Kidney (tissue), 14 donors: ENCODE data around the gene SPTLC1. TPM values are rescaled to one million over a fixed set of nuclear protein-coding genes. Genes with fewer than 3 reads are reported as not detected.
"Not testable (repeated sequence)": the region's sequence is repeated elsewhere in the genome, so short reads cannot be mapped to it uniquely, and the experiment has no call there.

Experiments used
- DNase-seq, 5 donors: peaks; one replicate each; pipeline ENCODE4 v3.0.0-alpha.2; 2013 to 2020
- FAIRE-seq: peaks from 2 replicates; lab custom pipeline; 2012; peaks lifted over from hg19 to GRCh38; lab: Jason Lieb, UNC
- H3K27ac ChIP-seq, 2 donors: one replicate each; pipeline ENCODE4 v1.7.0; 2013; ENCODE audit warnings: low read depth in 2 of 2, low read length in 2 of 2, inconsistent platforms in 1 of 2
- H3K27me3 ChIP-seq: one replicate; pipeline ENCODE4 v1.7.1; 2013; ENCODE audit warnings: low read length, inconsistent platforms; ENCODE audit not compliant: control insufficient read depth, insufficient read depth
- H3K36me3 ChIP-seq, 3 donors: one replicate each; pipeline versions ENCODE4 v1.7.0 to v1.7.1; 2013; ENCODE audit warnings: low read length in 3 of 3, control low read depth in 1 of 3, inconsistent platforms in 1 of 3; ENCODE audit not compliant: insufficient read depth in 3 of 3, control insufficient read depth in 2 of 3
- H3K4me1 ChIP-seq, 3 donors: one replicate each; pipeline versions ENCODE4 v1.7.0 to v1.7.1; 2013; ENCODE audit warnings: low read length in 3 of 3, inconsistent platforms in 1 of 3, low read depth in 1 of 3; ENCODE audit not compliant: control insufficient read depth in 2 of 3, insufficient read depth in 2 of 3
- H3K4me3 ChIP-seq, 3 donors: one replicate each; pipeline versions ENCODE4 v1.7.0 to v1.8.1; 2013; ENCODE audit warnings: low read length in 3 of 3, control low read depth in 1 of 3, inconsistent platforms in 1 of 3
- H3K9ac ChIP-seq, 3 donors: one replicate each; pipeline versions ENCODE4 v1.7.0 to v1.7.1; 2013; ENCODE audit warnings: low read length in 3 of 3, control low read depth in 1 of 3, inconsistent platforms in 1 of 3
- H3K9me3 ChIP-seq, 3 donors: one replicate each; pipeline versions ENCODE4 v1.7.0 to v1.7.1; 2013; ENCODE audit warnings: low read length in 3 of 3, control low read depth in 1 of 3, inconsistent platforms in 1 of 3; ENCODE audit not compliant: control insufficient read depth in 2 of 3, insufficient read depth in 1 of 3
- intact Hi-C: fragments of 100-400 bp; cut with DNase I; formaldehyde crosslinking; loops from one replicate; pipeline ENCODE4 v1.11.1; 2022
- polyA plus RNA-seq: library from polyadenylated mRNA; stranded (reverse); fragments of 350-450 nt; fragmentation: Illumina TruSeq; extraction: RNeasy Lipid Tissue Mini Kit (QIAGEN cat#74804); gene quantifications from one replicate; pipeline ENCODE4 v1.2.3, GENCODE V29; 2014; ENCODE audit warnings: low read depth, low replicate concordance; ENCODE audit not compliant: insufficient read depth
- total RNA-seq: library from RNA; stranded (reverse); fragmentation: NEBNext Ultra II Directional; extraction: Animal tissue kit (Norgen Biotek cat#: 25700); gene quantifications from one replicate; pipeline ENCODE4 v1.2.1, GENCODE V29; 2021
- TF ChIP-seq, protein P1 (sequence below): IDR thresholded peaks from 3 replicates; pipeline ENCODE4 v1.5.1; 2012; ENCODE audit warnings: mild to moderate bottlenecking, moderate library complexity, borderline replicate concordance; ENCODE audit not compliant: insufficient read depth; ENCODE audit errors: extremely low read depth
- donor health status: control.
- donor health status: control.
- donor health status: control.
- donor health status: control.
- donor health status: control.
- donor health status: DM: yes; HTN: yes; CAD: no.
- donor health status: Normal renal cell carcinoma (clear cell type).

The SPTLC1 gene
- total and polyA plus RNA-seq, 2 donors from 2014 or later: 29.4 to 72.2 TPM

GRCh38 chr9:92133949-92134604 lies 18.9 kb upstream of the SPTLC1 start:
- Histone ChIP-seq H3K36me3 (no peaks in the 10 kb centered on the region), H3K9ac (no peak overlapping the region), H3K4me1 (peaks cover 0 to 4% (median 0%) of the 10 kb centered on the region in 3 donors), H3K4me3 (peak overlapping the region in 1 of 3 donors; percentile 29), H3K9me3 (no peaks in the 10 kb centered on the region), H3K27me3 (no peaks in the 10 kb centered on the region), H3K27ac (no peak overlapping the region)
- no peak for FAIRE-seq
- TF ChIP-seq, protein P1, sequence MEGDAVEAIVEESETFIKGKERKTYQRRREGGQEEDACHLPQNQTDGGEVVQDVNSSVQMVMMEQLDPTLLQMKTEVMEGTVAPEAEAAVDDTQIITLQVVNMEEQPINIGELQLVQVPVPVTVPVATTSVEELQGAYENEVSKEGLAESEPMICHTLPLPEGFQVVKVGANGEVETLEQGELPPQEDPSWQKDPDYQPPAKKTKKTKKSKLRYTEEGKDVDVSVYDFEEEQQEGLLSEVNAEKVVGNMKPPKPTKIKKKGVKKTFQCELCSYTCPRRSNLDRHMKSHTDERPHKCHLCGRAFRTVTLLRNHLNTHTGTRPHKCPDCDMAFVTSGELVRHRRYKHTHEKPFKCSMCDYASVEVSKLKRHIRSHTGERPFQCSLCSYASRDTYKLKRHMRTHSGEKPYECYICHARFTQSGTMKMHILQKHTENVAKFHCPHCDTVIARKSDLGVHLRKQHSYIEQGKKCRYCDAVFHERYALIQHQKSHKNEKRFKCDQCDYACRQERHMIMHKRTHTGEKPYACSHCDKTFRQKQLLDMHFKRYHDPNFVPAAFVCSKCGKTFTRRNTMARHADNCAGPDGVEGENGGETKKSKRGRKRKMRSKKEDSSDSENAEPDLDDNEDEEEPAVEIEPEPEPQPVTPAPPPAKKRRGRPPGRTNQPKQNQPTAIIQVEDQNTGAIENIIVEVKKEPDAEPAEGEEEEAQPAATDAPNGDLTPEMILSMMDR: peak; percentile 83
- intact Hi-C loops: loop anchor here (10.0 kb wide), 1 partner anchor 501 kb away; no protein-coding TSS in a partner anchor
- DNase-seq: peak; percentile 89 to 92 (median 90)

- intact Hi-C loops: loop anchor here (10.0 kb wide), 1 partner anchor 502 kb away; no protein-coding TSS in a partner anchor
- H3K36me3 ChIP-seq, H3K9ac ChIP-seq, H3K4me3 ChIP-seq, H3K27ac ChIP-seq, DNase-seq, H3K9me3 ChIP-seq, H3K4me1 ChIP-seq, FAIRE-seq, H3K27me3 ChIP-seq: not testable (repeated sequence)
Observed at GRCh38 chr9:92132913-92133312, 17.7 kb upstream of the SPTLC1 start.

DNA sequence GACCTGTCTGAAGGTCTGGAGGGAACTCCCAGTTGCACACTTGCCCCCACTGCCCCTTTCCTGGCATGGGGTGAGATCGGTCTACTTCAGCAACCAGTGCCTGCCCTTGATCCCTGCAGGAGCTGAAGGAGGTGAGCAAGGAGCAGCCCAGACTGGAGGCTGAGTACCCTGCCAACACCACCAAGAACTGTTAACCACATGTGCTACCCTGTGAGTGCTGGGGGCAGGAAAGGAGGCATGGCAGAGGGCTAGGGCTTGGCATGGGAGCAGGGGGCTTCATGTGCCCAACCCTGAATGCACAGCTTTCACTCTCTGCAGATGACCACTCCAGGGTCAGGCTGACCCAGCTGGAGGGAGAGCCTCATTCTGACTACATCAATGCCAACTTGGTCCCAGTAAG lies 17.3 kb upstream of the SPTLC1 start:
- DNase-seq (no peak), FAIRE-seq (no peak)
- H3K9ac ChIP-seq: no peak overlapping the region
- TF ChIP-seq, protein P1: no peak
- no peaks in the 10 kb centered on the region for H3K9me3 ChIP-seq
- intact Hi-C loops: loop anchor here (10.0 kb wide), 1 partner anchor 502 kb away; no protein-coding TSS in a partner anchor
- H3K27me3 ChIP-seq: no peaks in the 10 kb centered on the region
- H3K36me3 ChIP-seq: no peaks in the 10 kb centered on the region
- no peak overlapping the region for H3K4me3 ChIP-seq
- no peak overlapping the region for H3K27ac ChIP-seq
- peaks cover 0 to 4% (median 0%) of the 10 kb centered on the region in 3 donors for H3K4me1 ChIP-seq

DNA sequence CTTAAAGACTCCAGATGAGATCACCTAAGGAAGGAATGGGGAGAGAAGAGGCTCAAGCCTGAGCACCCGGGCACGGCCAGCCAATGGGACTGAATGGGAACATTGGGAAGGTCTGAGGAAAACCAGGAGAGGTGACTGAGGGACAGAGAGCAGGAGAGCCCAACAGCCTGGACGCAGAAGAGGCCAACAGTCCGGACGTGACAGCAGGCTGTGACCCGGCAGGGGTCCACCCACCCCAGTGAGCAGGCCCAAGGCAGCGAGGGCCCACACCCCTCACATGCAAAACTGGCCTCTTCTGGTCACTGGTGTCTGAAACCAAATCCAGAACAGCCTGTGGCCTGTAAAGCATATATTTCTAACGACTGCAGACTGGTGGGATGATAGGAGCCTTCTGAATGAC lies 7.6 kb upstream of the SPTLC1 start:
- DNase-seq: no peak
- Histone ChIP-seq H3K36me3 (no peaks in the 10 kb centered on the region), H3K27ac (no peak overlapping the region), H3K9ac (no peak overlapping the region), H3K4me3 (no peak overlapping the region), H3K4me1 (no peaks in the 10 kb centered on the region), H3K9me3 (no peaks in the 10 kb centered on the region), H3K27me3 (no peaks in the 10 kb centered on the region)
- TF ChIP-seq, protein P1: no peak
- intact Hi-C loops: no loop called here
- FAIRE-seq: no peak
